Epithelial cell of proximal tubule (primary cell): ENCODE data around the gene DYNC2LI1. TPM values are rescaled to one million over a fixed set of nuclear protein-coding genes. Genes with fewer than 3 reads are reported as not detected.

Experiments used
- DNase-seq: peaks from one replicate; pipeline ENCODE4 v3.0.0-alpha.2; 2011; ENCODE audit warnings: low read depth
- H3K4me3 ChIP-seq: 2 replicates; pipeline ENCODE4 v1.5.1; 2011; ENCODE audit warnings: low read depth, mild to moderate bottlenecking, low read length
- CTCF ChIP-seq: conservative IDR thresholded peaks from 2 replicates; pipeline ENCODE4 v1.5.1; 2012; ENCODE audit warnings: low read depth, mild to moderate bottlenecking, low read length
- total RNA-seq: library from RNA; depleted of rRNA; stranded (reverse); fragments of >200 nt; gene quantifications from 2 replicates; pipeline ENCODE4 v1.2.3, GENCODE V29; 2015

Gene DYNC2LI1
- total RNA-seq, 1 donor from 2014 or later, result 37.0 TPM

GRCh38 chr2:43852196-43852730 lies 78.4 kb downstream of the DYNC2LI1 start:
- DNase-seq, result no peak
- no peak overlapping the region for H3K4me3 ChIP-seq
- no peak for TF ChIP-seq CTCF

- no peak for DNase-seq
- no peak for TF ChIP-seq CTCF
These were observed 79.6 kb downstream of the DYNC2LI1 start for GRCh38 chr2:43853141-43854081.

GRCh38 chr2:43854671-43855070 lies 80.8 kb downstream of the DYNC2LI1 start:
- H3K4me3 ChIP-seq, result no peak overlapping the region
- no peak for DNase-seq
- TF ChIP-seq CTCF, result no peak

More at GRCh38 chr2:43853141-43854081, 79.6 kb downstream of the DYNC2LI1 start:
- no peak overlapping the region for H3K4me3 ChIP-seq

GRCh38 chr2:43855292-43855691 lies 81.5 kb downstream of the DYNC2LI1 start:
- no peak overlapping the region for H3K4me3 ChIP-seq
- DNase-seq, result no peak
- no peak for TF ChIP-seq CTCF

Other genes starting within 250 kb of the DYNC2LI1 start
- 11.0 and 18.6 TPM in 2 replicates for gene THADA, start 178.0 kb upstream of the DYNC2LI1 start, total RNA-seq
- gene PLEKHH2, start 136.8 kb upstream of the DYNC2LI1 start, total RNA-seq, result 2.7 and 4.2 TPM in 2 replicates
- 0.29 and 1.1 TPM in 2 replicates for gene C1GALT1C1L, start 97.6 kb upstream of the DYNC2LI1 start, total RNA-seq
- not detected in 2 replicates for gene ABCG5, start 64.8 kb downstream of the DYNC2LI1 start, total RNA-seq
- not detected in 2 replicates for gene ABCG8, start 64.9 kb downstream of the DYNC2LI1 start, total RNA-seq
- gene LRPPRC, start 221.9 kb downstream of the DYNC2LI1 start, total RNA-seq, result 57.5 and 64.4 TPM in 2 replicates